NCI-H146 (cell line): ENCODE results near the gene HEPN1.

Experiments
- DNase-seq: peaks from one replicate; lab custom pipeline; 2025; lab: John Stamatoyannopoulos, UW

HEPN1 gene

GRCh38 chr11:124918950-124919349 is at the start of gene HEPN1:
Gene HEPN1 (plus strand): TSS chr11:124919250.
- no peak for DNase-seq

- no peak for DNase-seq
These were observed 49.7 kb upstream of the HEPN1 start for GRCh38 chr11:124869331-124869730.

GRCh38 chr11:124869856-124870387 is 49.1 kb upstream of the HEPN1 start:
- no peak for DNase-seq

GRCh38 chr11:124870430-124870829 is 48.6 kb upstream of the HEPN1 start:
- DNase-seq: no peak

- DNase-seq: peak; percentile 23
These were observed 46.8 kb upstream of the HEPN1 start for GRCh38 chr11:124872280-124872679.

GRCh38 chr11:124872741-124873140 is 46.3 kb upstream of the HEPN1 start:
- DNase-seq: no peak

GRCh38 chr11:124873951-124874350 is 45.1 kb upstream of the HEPN1 start:
- DNase-seq: peak; percentile 8

- DNase-seq: no peak
These were observed 44.3 kb upstream of the HEPN1 start for GRCh38 chr11:124874571-124875255.

GRCh38 chr11:124875401-124875800 is 43.6 kb upstream of the HEPN1 start:
- DNase-seq: no peak

GRCh38 chr11:124875943-124876817 is 42.9 kb upstream of the HEPN1 start:
- DNase-seq: peak; percentile 92

GRCh38 chr11:124876818-124877630 is 42.0 kb upstream of the HEPN1 start:
- DNase-seq: peak; percentile 21

- DNase-seq: no peak
These were observed 41.5 kb upstream of the HEPN1 start for GRCh38 chr11:124877631-124877909.

- no peak for DNase-seq
These were observed 40.9 kb upstream of the HEPN1 start for GRCh38 chr11:124877910-124878758.

- no peak for DNase-seq
These were observed 40.1 kb upstream of the HEPN1 start for GRCh38 chr11:124878759-124879492.

GRCh38 chr11:124879493-124880289 is 39.4 kb upstream of the HEPN1 start:
- no peak for DNase-seq

GRCh38 chr11:124880290-124880611 is 38.8 kb upstream of the HEPN1 start:
- no peak for DNase-seq

GRCh38 chr11:124880958-124881357 is 38.1 kb upstream of the HEPN1 start:
- no peak for DNase-seq

- no peak for DNase-seq
These were observed 36.5 kb upstream of the HEPN1 start for GRCh38 chr11:124882339-124883071.

GRCh38 chr11:124884340-124884739 is 34.7 kb upstream of the HEPN1 start:
- DNase-seq: no peak
